Neural crest cell (in vitro differentiated cells): ENCODE results near the gene FER. TPM values are rescaled to one million over a fixed set of nuclear protein-coding genes. Genes with fewer than 3 reads are reported as not detected.

Experiments used
- DNase-seq: peaks from one replicate; pipeline ENCODE4 v3.0.0; 2021; ENCODE audit warnings: low read depth, mixed read lengths, low spot score
- H3K27ac Mint-ChIP-seq: one replicate; pipeline ENCODE4 v1.8.0; 2021; ENCODE audit warnings: mild to moderate bottlenecking, mixed read lengths; ENCODE audit not compliant: unreplicated experiment
- H3K27me3 Mint-ChIP-seq: 2 replicates; pipeline ENCODE4 v1.8.0; 2021; ENCODE audit warnings: low read depth, mild to moderate bottlenecking, mixed read lengths
- H3K36me3 Mint-ChIP-seq: 2 replicates; pipeline ENCODE4 v1.8.0; 2021; ENCODE audit warnings: low read depth, mild to moderate bottlenecking, mixed read lengths
- H3K4me1 Mint-ChIP-seq: 2 replicates; pipeline ENCODE4 v1.8.0; 2021; ENCODE audit warnings: mixed read lengths
- H3K4me3 Mint-ChIP-seq: one replicate; pipeline ENCODE4 v1.8.0; 2021; ENCODE audit warnings: mild to moderate bottlenecking, mixed read lengths
- H3K9me3 Mint-ChIP-seq: 2 replicates; pipeline ENCODE4 v1.8.0; 2021; ENCODE audit warnings: mixed read lengths
- CTCF ChIP-seq: fragments of 200-600 bp; sonication (generic); conservative IDR thresholded peaks from 2 replicates; pipeline ENCODE4 v1.5.0; 2021; ENCODE audit warnings: antibody characterized with exemption, mild to moderate bottlenecking
- total RNA-seq: library from RNA; stranded (reverse); gene quantifications from 2 replicates; pipeline ENCODE4 v1.2.1, GENCODE V29; 2021

Gene FER
- total RNA-seq, 1 donor from 2014 or later = 25.4 TPM

- Mint-ChIP-seq H3K4me3 (no peak overlapping the region), H3K9me3 (no peaks in the 10 kb centered on the region), H3K27me3 (no peaks in the 10 kb centered on the region), H3K36me3 (no peaks in the 10 kb centered on the region), H3K27ac (no peak overlapping the region), H3K4me1 (no peaks in the 10 kb centered on the region)
- TF ChIP-seq CTCF = no peak
- DNase-seq = no peak
These were observed 35.8 kb upstream of the FER start for GRCh38 chr5:108711898-108712297.

- Mint-ChIP-seq H3K9me3 (no peaks in the 10 kb centered on the region), H3K4me1 (no peaks in the 10 kb centered on the region), H3K27me3 (no peaks in the 10 kb centered on the region), H3K4me3 (no peak overlapping the region), H3K36me3 (no peaks in the 10 kb centered on the region), H3K27ac (no peak overlapping the region)
- no peak for DNase-seq
- TF ChIP-seq CTCF = no peak
These were observed 32.3 kb upstream of the FER start for GRCh38 chr5:108715408-108715807.

- Mint-ChIP-seq H3K4me1 (no peaks in the 10 kb centered on the region), H3K36me3 (no peaks in the 10 kb centered on the region), H3K9me3 (no peaks in the 10 kb centered on the region)
These were observed 27.3 kb upstream of the FER start for GRCh38 chr5:108720391-108720790.

GRCh38 chr5:108726446-108727235 lies 21.1 kb upstream of the FER start:
- peak overlapping the region; percentile 69 for H3K27ac Mint-ChIP-seq
- no peaks in the 10 kb centered on the region for H3K27me3 Mint-ChIP-seq

More at GRCh38 chr5:108720391-108720790, 27.3 kb upstream of the FER start:
- Mint-ChIP-seq H3K4me3 (no peak overlapping the region), H3K27ac (no peak overlapping the region), H3K27me3 (no peaks in the 10 kb centered on the region)
- no peak for TF ChIP-seq CTCF
- no peak for DNase-seq

GRCh38 chr5:108727236-108727650 lies 20.5 kb upstream of the FER start:
- peaks cover 2% of the 10 kb centered on the region for H3K9me3 Mint-ChIP-seq
- peaks cover 28% of the 10 kb centered on the region for H3K4me1 Mint-ChIP-seq
- H3K4me3 Mint-ChIP-seq = peak overlapping the region; percentile 90
- H3K27ac Mint-ChIP-seq = peak overlapping the region; percentile 98
- DNase-seq = peak; percentile 3
- TF ChIP-seq CTCF = no peak
- no peaks in the 10 kb centered on the region for H3K27me3 Mint-ChIP-seq
- H3K36me3 Mint-ChIP-seq = no peaks in the 10 kb centered on the region

More at GRCh38 chr5:108726446-108727235, 21.1 kb upstream of the FER start:
- Mint-ChIP-seq H3K36me3 (no peaks in the 10 kb centered on the region), H3K4me3 (peak overlapping the region; percentile 90), H3K9me3 (peaks cover 2% of the 10 kb centered on the region), H3K4me1 (peaks cover 28% of the 10 kb centered on the region)
- DNase-seq = no peak
- TF ChIP-seq CTCF = no peak
